GM23248 (cell line): Measurements from ENCODE around the gene CADPS2.

Experiments
- EZH2 ChIP-seq: fragments of 200-600 bp; sonication (generic); IDR thresholded peaks from 2 replicates; pipeline ENCODE4 v1.6.1; 2018; ENCODE audit warnings: antibody characterized with exemption, mild to moderate bottlenecking; ENCODE audit not compliant: insufficient read depth, poor library complexity, severe bottlenecking
- EZH2phosphoT487 ChIP-seq: fragments of 200-600 bp; sonication (generic); IDR thresholded peaks from 2 replicates; pipeline ENCODE4 v1.6.1; 2018; ENCODE audit warnings: antibody characterized with exemption, moderate library complexity, mild to moderate bottlenecking, low read depth; ENCODE audit not compliant: insufficient read depth

- no peak for TF ChIP-seq EZH2
- TF ChIP-seq EZH2phosphoT487, result no peak
These were observed 266.6 kb downstream of the CADPS2 start for GRCh38 chr7:122619664-122620063.
